NB4 (cell line): Measurements from ENCODE around the gene GOSR1.

Source experiments
- MAX ChIP-seq: IDR thresholded peaks from 2 replicates; pipeline ENCODE4 v1.6.1; 2011; ENCODE audit warnings: low read depth, low read length
- POLR2A ChIP-seq: IDR thresholded peaks from 2 replicates; pipeline ENCODE4 v1.6.1; 2011; ENCODE audit warnings: mild to moderate bottlenecking; ENCODE audit not compliant: insufficient read length; ENCODE audit errors: extremely low read depth
- TF ChIP-seq, protein P1 (sequence below): IDR thresholded peaks from one replicate; pipeline ENCODE4 v1.5.1; 2012; ENCODE audit warnings: low read depth, low read length

DNA sequence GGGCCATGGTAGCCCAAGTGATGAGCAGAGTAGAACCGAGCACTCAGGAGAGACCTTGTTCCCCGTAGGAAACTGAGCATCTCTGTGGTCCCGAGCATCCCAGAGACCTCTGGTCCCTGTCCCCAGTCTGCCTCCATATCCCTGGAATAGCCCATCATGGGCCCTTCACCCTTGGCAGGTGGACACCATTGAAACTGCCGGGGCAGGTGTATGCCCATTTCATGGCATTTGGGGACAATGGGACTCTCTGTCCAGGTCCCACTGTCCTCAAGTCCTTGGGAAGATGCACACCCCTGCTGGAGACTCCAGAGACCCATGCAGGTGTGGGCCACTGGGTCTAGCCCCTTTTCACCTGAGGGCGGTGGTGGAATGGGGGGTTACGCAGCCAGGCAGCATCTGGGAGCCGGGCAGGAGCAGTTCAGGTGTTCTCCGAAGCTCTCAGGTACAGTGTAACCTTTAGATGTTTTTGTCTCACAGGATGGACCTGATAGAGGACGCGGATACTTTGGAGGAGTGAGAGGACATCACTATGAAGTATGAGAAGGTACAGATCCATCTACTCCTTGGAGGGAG, 75.9 kb downstream of the GOSR1 start:
- TF ChIP-seq POLR2A (no peak), MAX (no peak)
- TF ChIP-seq, protein P1, sequence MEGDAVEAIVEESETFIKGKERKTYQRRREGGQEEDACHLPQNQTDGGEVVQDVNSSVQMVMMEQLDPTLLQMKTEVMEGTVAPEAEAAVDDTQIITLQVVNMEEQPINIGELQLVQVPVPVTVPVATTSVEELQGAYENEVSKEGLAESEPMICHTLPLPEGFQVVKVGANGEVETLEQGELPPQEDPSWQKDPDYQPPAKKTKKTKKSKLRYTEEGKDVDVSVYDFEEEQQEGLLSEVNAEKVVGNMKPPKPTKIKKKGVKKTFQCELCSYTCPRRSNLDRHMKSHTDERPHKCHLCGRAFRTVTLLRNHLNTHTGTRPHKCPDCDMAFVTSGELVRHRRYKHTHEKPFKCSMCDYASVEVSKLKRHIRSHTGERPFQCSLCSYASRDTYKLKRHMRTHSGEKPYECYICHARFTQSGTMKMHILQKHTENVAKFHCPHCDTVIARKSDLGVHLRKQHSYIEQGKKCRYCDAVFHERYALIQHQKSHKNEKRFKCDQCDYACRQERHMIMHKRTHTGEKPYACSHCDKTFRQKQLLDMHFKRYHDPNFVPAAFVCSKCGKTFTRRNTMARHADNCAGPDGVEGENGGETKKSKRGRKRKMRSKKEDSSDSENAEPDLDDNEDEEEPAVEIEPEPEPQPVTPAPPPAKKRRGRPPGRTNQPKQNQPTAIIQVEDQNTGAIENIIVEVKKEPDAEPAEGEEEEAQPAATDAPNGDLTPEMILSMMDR: no peak
